Erythroblast (primary cell): ENCODE measurements around the gene KCNIP4.

Source experiments
- GATA1 ChIP-seq: IDR thresholded peaks from 2 replicates; pipeline ENCODE4 v1.6.1; 2011; ENCODE audit warnings: low read depth, mild to moderate bottlenecking, control low read depth, low read length, moderate library complexity
- POLR2A ChIP-seq: IDR thresholded peaks from 2 replicates; pipeline ENCODE4 v1.6.1; 2011; ENCODE audit warnings: mild to moderate bottlenecking, low read length

DNA sequence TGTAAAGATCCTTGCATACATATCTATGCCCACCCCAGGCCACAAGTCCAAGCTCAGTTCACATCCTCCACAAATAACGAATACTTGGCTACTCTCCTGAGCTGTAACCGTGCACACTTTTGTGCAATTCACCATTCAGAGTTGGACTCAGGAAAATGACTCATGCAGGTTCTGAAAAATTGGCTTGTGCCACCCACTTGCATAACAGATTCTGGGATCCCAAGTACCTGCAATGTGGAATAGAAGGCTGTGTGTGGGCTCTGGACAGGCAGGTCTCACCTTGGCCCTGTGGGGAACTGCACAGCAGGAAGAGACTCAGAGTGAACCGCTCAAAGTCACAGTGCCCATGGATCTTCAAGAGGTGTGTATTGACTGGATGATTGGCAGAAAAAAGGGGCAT, 745.6 kb downstream of the KCNIP4 start:
- TF ChIP-seq POLR2A (no peak), GATA1 (no peak)
